MV-4-11 (cell line): ENCODE data around the gene FANCE.
"Not testable (repeated sequence)": the region's sequence is repeated elsewhere in the genome, so short reads cannot be mapped to it uniquely, and the experiment has no call there.

ENCODE experiments used
- DNase-seq: peaks from one replicate; lab custom pipeline; 2025; lab: John Stamatoyannopoulos, UW

The FANCE gene

GRCh38 chr6:35432702-35433101 lies 19.4 kb upstream of the FANCE start:
- DNase-seq, result not testable (repeated sequence)

GRCh38 chr6:35435074-35435837 lies 16.9 kb upstream of the FANCE start:
- DNase-seq, result no peak

GRCh38 chr6:35436071-35436857 lies 15.9 kb upstream of the FANCE start:
- DNase-seq, result no peak

GRCh38 chr6:35438378-35439065 lies 13.6 kb upstream of the FANCE start:
- not testable (repeated sequence) for DNase-seq

GRCh38 chr6:35439308-35439707 lies 12.8 kb upstream of the FANCE start:
- DNase-seq, result no peak

- no peak for DNase-seq
Measured at GRCh38 chr6:35441205-35441604, 10.9 kb upstream of the FANCE start.

- no peak for DNase-seq
Measured at GRCh38 chr6:35441642-35442041, 10.5 kb upstream of the FANCE start.

- DNase-seq, result no peak
Measured at GRCh38 chr6:35442693-35443092, 9.4 kb upstream of the FANCE start.

- no peak for DNase-seq
Measured at GRCh38 chr6:35443341-35444030, 8.7 kb upstream of the FANCE start.

- DNase-seq, result peak; percentile 11
Measured at GRCh38 chr6:35445691-35446090, 6.4 kb upstream of the FANCE start.

- DNase-seq, result no peak
Measured at GRCh38 chr6:35448191-35448590, 3.9 kb upstream of the FANCE start.

GRCh38 chr6:35449287-35449881 lies 2.8 kb upstream of the FANCE start:
- DNase-seq, result peak; percentile 80

- DNase-seq, result no peak
Measured at GRCh38 chr6:35451354-35452182, 570 bp upstream of the FANCE start.

GRCh38 chr6:35453236-35453635 lies 1.1 kb downstream of the FANCE start:
- no peak for DNase-seq

- DNase-seq, result peak; percentile 61
Measured at GRCh38 chr6:35454391-35455110, 2.4 kb downstream of the FANCE start.

- no peak for DNase-seq
Measured at GRCh38 chr6:35457907-35458306, 5.8 kb downstream of the FANCE start.

- DNase-seq, result no peak
Measured at GRCh38 chr6:35461270-35461669, 9.1 kb downstream of the FANCE start.

GRCh38 chr6:35463292-35463691 lies 11.2 kb downstream of the FANCE start:
- DNase-seq, result no peak

GRCh38 chr6:35465646-35466045 lies 13.5 kb downstream of the FANCE start:
- no peak for DNase-seq
